ENCODE measurements around the gene TAS1R3. TPM values are rescaled to one million over a fixed set of nuclear protein-coding genes. Genes with fewer than 3 reads are reported as not detected.

The TAS1R3 gene
- total and polyA plus RNA-seq, 10 of the 15 experiments (the other 5 are each of a cell fraction or from before 2014, with no cell fraction given), result 0.04 to 0.51 (median 0.08) TPM; not detected in 3

DNA sequence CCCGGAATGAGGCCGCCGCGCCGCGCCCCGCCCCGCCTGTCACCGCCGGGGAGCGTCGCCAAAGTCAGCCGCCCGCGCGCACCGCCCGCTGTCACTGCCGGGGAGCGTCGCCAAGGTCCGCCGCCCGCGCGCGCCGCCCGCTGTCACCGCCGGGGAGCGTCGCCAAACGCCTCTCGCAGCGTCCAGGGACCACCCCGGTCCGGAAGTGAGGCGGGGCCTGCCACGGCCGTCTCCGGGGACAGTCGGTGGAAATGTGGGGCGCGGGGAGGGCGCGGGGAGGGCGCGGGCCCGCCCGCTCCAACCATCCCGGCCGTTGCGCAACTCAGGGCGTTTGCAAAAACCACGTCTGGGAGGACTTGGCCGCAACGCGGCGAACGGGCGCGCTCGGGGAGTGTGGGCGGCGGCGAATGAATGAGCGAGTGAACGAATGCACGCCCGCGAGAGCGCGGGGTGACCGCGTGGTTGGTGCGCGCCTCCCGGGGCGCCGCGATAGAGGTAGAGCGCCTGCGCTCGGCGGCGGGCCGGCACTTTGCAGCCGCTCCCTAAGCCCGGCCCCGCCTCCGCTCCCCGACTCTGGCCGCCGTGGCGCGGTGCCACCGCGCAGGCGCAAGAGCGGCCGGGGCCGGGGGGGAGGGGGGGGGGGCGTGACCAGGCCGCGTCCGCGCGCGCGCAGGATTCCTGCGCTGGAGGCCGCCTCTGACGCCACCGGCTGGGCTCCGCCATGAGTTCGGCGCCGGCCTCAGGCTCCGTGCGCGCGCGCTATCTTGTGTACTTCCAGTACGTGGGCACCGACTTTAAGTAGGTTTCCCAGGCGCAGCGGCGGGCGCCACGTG is 22.9 kb upstream of the TAS1R3 start, which contains the start of the genes ACAP3 and PUSL1 (continued):
- TF ChIP-seq, protein P1, sequence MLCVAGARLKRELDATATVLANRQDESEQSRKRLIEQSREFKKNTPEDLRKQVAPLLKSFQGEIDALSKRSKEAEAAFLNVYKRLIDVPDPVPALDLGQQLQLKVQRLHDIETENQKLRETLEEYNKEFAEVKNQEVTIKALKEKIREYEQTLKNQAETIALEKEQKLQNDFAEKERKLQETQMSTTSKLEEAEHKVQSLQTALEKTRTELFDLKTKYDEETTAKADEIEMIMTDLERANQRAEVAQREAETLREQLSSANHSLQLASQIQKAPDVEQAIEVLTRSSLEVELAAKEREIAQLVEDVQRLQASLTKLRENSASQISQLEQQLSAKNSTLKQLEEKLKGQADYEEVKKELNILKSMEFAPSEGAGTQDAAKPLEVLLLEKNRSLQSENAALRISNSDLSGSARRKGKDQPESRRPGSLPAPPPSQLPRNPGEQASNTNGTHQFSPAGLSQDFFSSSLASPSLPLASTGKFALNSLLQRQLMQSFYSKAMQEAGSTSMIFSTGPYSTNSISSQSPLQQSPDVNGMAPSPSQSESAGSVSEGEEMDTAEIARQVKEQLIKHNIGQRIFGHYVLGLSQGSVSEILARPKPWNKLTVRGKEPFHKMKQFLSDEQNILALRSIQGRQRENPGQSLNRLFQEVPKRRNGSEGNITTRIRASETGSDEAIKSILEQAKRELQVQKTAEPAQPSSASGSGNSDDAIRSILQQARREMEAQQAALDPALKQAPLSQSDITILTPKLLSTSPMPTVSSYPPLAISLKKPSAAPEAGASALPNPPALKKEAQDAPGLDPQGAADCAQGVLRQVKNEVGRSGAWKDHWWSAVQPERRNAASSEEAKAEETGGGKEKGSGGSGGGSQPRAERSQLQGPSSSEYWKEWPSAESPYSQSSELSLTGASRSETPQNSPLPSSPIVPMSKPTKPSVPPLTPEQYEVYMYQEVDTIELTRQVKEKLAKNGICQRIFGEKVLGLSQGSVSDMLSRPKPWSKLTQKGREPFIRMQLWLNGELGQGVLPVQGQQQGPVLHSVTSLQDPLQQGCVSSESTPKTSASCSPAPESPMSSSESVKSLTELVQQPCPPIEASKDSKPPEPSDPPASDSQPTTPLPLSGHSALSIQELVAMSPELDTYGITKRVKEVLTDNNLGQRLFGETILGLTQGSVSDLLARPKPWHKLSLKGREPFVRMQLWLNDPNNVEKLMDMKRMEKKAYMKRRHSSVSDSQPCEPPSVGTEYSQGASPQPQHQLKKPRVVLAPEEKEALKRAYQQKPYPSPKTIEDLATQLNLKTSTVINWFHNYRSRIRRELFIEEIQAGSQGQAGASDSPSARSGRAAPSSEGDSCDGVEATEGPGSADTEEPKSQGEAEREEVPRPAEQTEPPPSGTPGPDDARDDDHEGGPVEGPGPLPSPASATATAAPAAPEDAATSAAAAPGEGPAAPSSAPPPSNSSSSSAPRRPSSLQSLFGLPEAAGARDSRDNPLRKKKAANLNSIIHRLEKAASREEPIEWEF (IDR thresholded peaks at IDR 0.05; ENCODE audit: insufficient replicate concordance, low read depth, low read length), result no peak
- no peak; the same call in 1 of the 2 replicates for TF ChIP-seq SMARCA5 (IDR thresholded peaks at IDR 0.05)
- peak; percentile 79 for TF ChIP-seq MEF2B (IDR thresholded peaks at IDR 0.05; ENCODE audit: partially characterized antibody, poor library complexity, severe bottlenecking)
- no peak; the same call in 1 of the 2 replicates for TF ChIP-seq HCFC1 (IDR thresholded peaks at IDR 0.05; ENCODE audit: low read length)
- peak; percentile 81 for TF ChIP-seq YY1 (IDR thresholded peaks at IDR 0.05; ENCODE audit: low read depth, low read length)
- TF ChIP-seq CBX3 (IDR thresholded peaks at IDR 0.05; ENCODE audit: borderline replicate concordance, low read depth), result no peak
- TF ChIP-seq, protein P2, sequence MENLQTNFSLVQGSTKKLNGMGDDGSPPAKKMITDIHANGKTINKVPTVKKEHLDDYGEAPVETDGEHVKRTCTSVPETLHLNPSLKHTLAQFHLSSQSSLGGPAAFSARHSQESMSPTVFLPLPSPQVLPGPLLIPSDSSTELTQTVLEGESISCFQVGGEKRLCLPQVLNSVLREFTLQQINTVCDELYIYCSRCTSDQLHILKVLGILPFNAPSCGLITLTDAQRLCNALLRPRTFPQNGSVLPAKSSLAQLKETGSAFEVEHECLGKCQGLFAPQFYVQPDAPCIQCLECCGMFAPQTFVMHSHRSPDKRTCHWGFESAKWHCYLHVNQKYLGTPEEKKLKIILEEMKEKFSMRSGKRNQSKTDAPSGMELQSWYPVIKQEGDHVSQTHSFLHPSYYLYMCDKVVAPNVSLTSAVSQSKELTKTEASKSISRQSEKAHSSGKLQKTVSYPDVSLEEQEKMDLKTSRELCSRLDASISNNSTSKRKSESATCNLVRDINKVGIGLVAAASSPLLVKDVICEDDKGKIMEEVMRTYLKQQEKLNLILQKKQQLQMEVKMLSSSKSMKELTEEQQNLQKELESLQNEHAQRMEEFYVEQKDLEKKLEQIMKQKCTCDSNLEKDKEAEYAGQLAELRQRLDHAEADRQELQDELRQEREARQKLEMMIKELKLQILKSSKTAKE (IDR thresholded peaks at IDR 0.05; ENCODE audit: low read depth, poor library complexity, severe bottlenecking), result no peak
- TF ChIP-seq TAF1 (IDR thresholded peaks at IDR 0.05; ENCODE audit: borderline replicate concordance, low read depth, low read length), result no peak; the same call in 1 of the 2 replicates
- TF ChIP-seq EGR1 (IDR thresholded peaks at IDR 0.05; ENCODE audit: borderline replicate concordance in 1 of 2, low read depth in 2 of 2, low read length in 2 of 2), result peak in 1 of 2 experiments; percentile 78; a peak in 2 of 3 replicates
- TF ChIP-seq RELA (IDR thresholded peaks at IDR 0.05; ENCODE audit: borderline replicate concordance, partially characterized antibody), result no peak
- TF ChIP-seq JUNB (IDR thresholded peaks at IDR 0.05), result peak; percentile 89
- TF ChIP-seq BACH1 (IDR thresholded peaks at IDR 0.05; ENCODE audit: borderline replicate concordance), result peak; percentile 26; the same call in 1 of the 2 replicates
- peak; percentile 70 for TF ChIP-seq MXI1 (IDR thresholded peaks at IDR 0.05; ENCODE audit: low read depth, low read length)
- TF ChIP-seq MEF2A (IDR thresholded peaks at IDR 0.05; ENCODE audit: insufficient read depth, low read depth, low read length), result 0 out of 2 replicates have a peak, but pooled peaks have one; percentile 31
- TF ChIP-seq BHLHE40 (IDR thresholded peaks at IDR 0.05; ENCODE audit: borderline replicate concordance in 1 of 2, low read depth in 2 of 2, low read length in 1 of 2), result peak; percentile 6 to 76; a peak in 1 of 4 replicates
- TF ChIP-seq SP1 (IDR thresholded peaks at IDR 0.05; ENCODE audit: low read depth, low read length), result peak; percentile 38
- TF ChIP-seq SIX5 (IDR thresholded peaks at IDR 0.05; ENCODE audit: low read depth, low read length, severe bottlenecking), result no peak
- peak in 1 of 2 experiments; percentile 85; a peak in 2 of 4 replicates for TF ChIP-seq CEBPB (IDR thresholded peaks at IDR 0.05; ENCODE audit: borderline replicate concordance in 1 of 2, low read depth in 2 of 2, low read length in 2 of 2)
- TF ChIP-seq POLR2AphosphoS2 (IDR thresholded peaks at IDR 0.05; ENCODE audit: low read depth, low read length), result 0 out of 2 replicates have a peak, but pooled peaks have one; percentile 9
- TF ChIP-seq NBN (IDR thresholded peaks at IDR 0.05), result peak; percentile 86
- TF ChIP-seq ZBED1 (IDR thresholded peaks at IDR 0.05; ENCODE audit: borderline replicate concordance), result 0 out of 2 replicates have a peak, but pooled peaks have one; percentile 36

All from GM12878 (cell line).